ENCODE measurements around the gene ZBTB20.

Gene ZBTB20

GRCh38 chr3:114502204-114502603, 644.9 kb downstream of the ZBTB20 start:
- no peak for DNase-seq

- DNase-seq = peak; percentile 5 to 27
These were observed 647.1 kb downstream of the ZBTB20 start for GRCh38 chr3:114499976-114500375.

- no peak for DNase-seq
These were observed 648.3 kb downstream of the ZBTB20 start for GRCh38 chr3:114498539-114499370.

- peak; percentile 10 to 22 for DNase-seq
These were observed 650.2 kb downstream of the ZBTB20 start for GRCh38 chr3:114496874-114497273.

GRCh38 chr3:114496466-114496865, 650.6 kb downstream of the ZBTB20 start:
- no peak for DNase-seq

GRCh38 chr3:114496021-114496434, 651.1 kb downstream of the ZBTB20 start:
- DNase-seq = no peak

GRCh38 chr3:114494498-114494897, 652.6 kb downstream of the ZBTB20 start:
- DNase-seq = no peak

GRCh38 chr3:114490829-114491228, 656.3 kb downstream of the ZBTB20 start:
- no peak for DNase-seq

- no peak for DNase-seq
These were observed 659.6 kb downstream of the ZBTB20 start for GRCh38 chr3:114487502-114487901.

- no peak for DNase-seq
These were observed 662.2 kb downstream of the ZBTB20 start for GRCh38 chr3:114484919-114485318.

- DNase-seq = no peak
These were observed 666.0 kb downstream of the ZBTB20 start for GRCh38 chr3:114481113-114481512.

- DNase-seq = peak; percentile 50 to 60
These were observed 666.6 kb downstream of the ZBTB20 start for GRCh38 chr3:114480442-114480841.

GRCh38 chr3:114478801-114479200, 668.3 kb downstream of the ZBTB20 start:
- DNase-seq = no peak

GRCh38 chr3:114476511-114476910, 670.6 kb downstream of the ZBTB20 start:
- no peak for DNase-seq

GRCh38 chr3:114471478-114471877, 675.6 kb downstream of the ZBTB20 start:
- DNase-seq = no peak

- no peak for DNase-seq
These were observed 678.0 kb downstream of the ZBTB20 start for GRCh38 chr3:114469070-114469469.

GRCh38 chr3:114466816-114467215, 680.3 kb downstream of the ZBTB20 start:
- no peak for DNase-seq

- DNase-seq = no peak
These were observed 680.8 kb downstream of the ZBTB20 start for GRCh38 chr3:114466251-114466650.

GRCh38 chr3:114464548-114464947, 682.5 kb downstream of the ZBTB20 start:
- no peak for DNase-seq

GRCh38 chr3:114462750-114463149, 684.3 kb downstream of the ZBTB20 start:
- no peak for DNase-seq

GRCh38 chr3:114460459-114460858, 686.6 kb downstream of the ZBTB20 start:
- DNase-seq = no peak

GRCh38 chr3:114456742-114457141, 690.3 kb downstream of the ZBTB20 start:
- no peak for DNase-seq

GRCh38 chr3:114455432-114455831, 691.7 kb downstream of the ZBTB20 start:
- no peak for DNase-seq

- DNase-seq = no peak
These were observed 692.4 kb downstream of the ZBTB20 start for GRCh38 chr3:114454551-114455251.
